BLaER1 treated with 17β-estradiol and CSF1 and Interleukin-3, amounts not matched to agents 10 nM and 100 nM (cell line): ENCODE results near the gene MTRF1L.

ENCODE experiments used
- H3K27ac ChIP-seq, 11 experiments: shearing (Covaris generic); formaldehyde crosslinking; 2 replicates each; pipeline ENCODE4 v1.8.1; 2022
- H3K27me3 ChIP-seq, 11 experiments: shearing (Covaris generic); formaldehyde crosslinking; 2 replicates each; pipeline ENCODE4 v1.8.1; 2022
- H3K36me3 ChIP-seq, 11 experiments: shearing (Covaris generic); formaldehyde crosslinking; 2 replicates each; pipeline ENCODE4 v1.8.1; 2022
- H3K4me1 ChIP-seq, 10 experiments: shearing (Covaris generic); formaldehyde crosslinking; 2 replicates each; pipeline ENCODE4 v1.8.1; 2022
- H3K4me2 ChIP-seq, 11 experiments: shearing (Covaris generic); formaldehyde crosslinking; 2 replicates each; pipeline ENCODE4 v1.8.1; 2022
- H3K4me3 ChIP-seq, 10 experiments: shearing (Covaris generic); formaldehyde crosslinking; 2 replicates each; pipeline ENCODE4 v1.8.1; 2022
- H3K9ac ChIP-seq, 11 experiments: shearing (Covaris generic); formaldehyde crosslinking; 2 replicates each; pipeline ENCODE4 v1.8.1; 2022
- H3K9me3 ChIP-seq, 11 experiments: shearing (Covaris generic); formaldehyde crosslinking; replicated peaks in 1 of 11; 2 replicates each; pipeline ENCODE4 v1.8.1; 2022
- H4K20me1 ChIP-seq, 11 experiments: shearing (Covaris generic); formaldehyde crosslinking; 2 replicates each; pipeline ENCODE4 v1.8.1; 2022
- Cebpa-rat ChIP-seq, 11 experiments: shearing (Covaris generic); IDR thresholded peaks; 2 replicates each; pipeline ENCODE4 v1.8.1; 2022

Gene MTRF1L

DNA sequence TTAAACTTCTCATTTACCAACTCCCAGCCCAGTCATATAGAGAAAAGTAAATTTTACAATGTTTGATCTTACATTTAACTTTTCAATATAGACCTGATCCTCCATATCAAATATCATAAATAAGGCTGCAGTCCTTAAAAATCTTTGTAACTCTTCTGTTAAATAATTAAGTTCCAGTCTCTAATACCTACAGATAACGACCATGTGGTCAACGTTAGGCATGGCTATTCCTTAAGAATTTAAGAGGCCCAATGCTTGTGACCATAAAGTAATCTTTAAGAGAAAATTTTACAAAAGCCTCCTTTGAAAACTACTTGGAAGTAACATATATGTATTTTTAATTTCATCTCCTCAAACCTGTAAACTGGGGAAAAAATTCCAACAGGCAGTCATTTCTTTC lies 21.3 kb downstream of the MTRF1L start:
- Histone ChIP-seq H3K4me1 (peaks cover 54 to 75% (median 66%) of the 10 kb centered on the region in 10 experiments), H3K9me3 (peaks cover 0 to 8% (median 0%) of the 10 kb centered on the region in 11 experiments; a peak in 3 of 22 replicates), H3K4me2 (peak overlapping the region; percentile 76 to 98 (median 84)), H3K4me3 (peak overlapping the region in 9 of 10 experiments; percentile 89 to 100 (median 99); a peak in 19 of 20 replicates), H3K27ac (peak overlapping the region in 9 of 11 experiments; percentile 86 to 97 (median 95); a peak in 14 of 22 replicates), H4K20me1 (peaks cover 16 to 82% (median 64%) of the 10 kb centered on the region in 11 experiments), H3K27me3 (no peaks in the 10 kb centered on the region), H3K36me3 (peaks cover 0 to 60% (median 39%) of the 10 kb centered on the region in 11 experiments; a peak in 19 of 22 replicates), H3K9ac (peak overlapping the region; percentile 74 to 96 (median 91); a peak in 21 of 22 replicates)
- no peak for TF ChIP-seq Cebpa-rat (IDR thresholded peaks at IDR 0.05)

DNA sequence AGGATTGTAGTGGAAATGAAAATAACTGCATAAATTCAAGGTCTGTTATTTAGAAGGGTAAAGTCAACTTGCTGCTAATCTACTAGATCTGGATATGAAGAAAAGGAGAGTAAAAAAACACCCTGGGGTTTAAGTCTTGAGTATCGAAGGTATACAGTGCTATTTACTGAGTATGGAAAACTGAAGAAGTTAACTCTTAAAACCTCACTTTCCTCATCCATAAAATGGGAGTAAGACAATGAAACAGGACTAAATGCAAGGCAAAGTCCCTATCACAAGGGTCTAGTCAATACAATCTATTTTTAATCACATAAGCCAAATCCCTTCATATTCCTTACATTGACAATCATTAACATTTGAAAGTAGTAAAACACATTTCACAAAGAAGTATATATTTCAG lies 21.9 kb downstream of the MTRF1L start:
- H3K4me2 ChIP-seq: peak overlapping the region; percentile 76 to 98 (median 84)
- H3K9ac ChIP-seq: peak overlapping the region; percentile 74 to 96 (median 91); a peak in 21 of 22 replicates
- H3K4me3 ChIP-seq: peak overlapping the region in 9 of 10 experiments; percentile 89 to 100 (median 99); a peak in 18 of 20 replicates
- no peak for TF ChIP-seq Cebpa-rat (IDR thresholded peaks at IDR 0.05)
- H3K9me3 ChIP-seq: peaks cover 0 to 8% (median 0%) of the 10 kb centered on the region in 11 experiments; a peak in 3 of 22 replicates
- peak overlapping the region in 8 of 11 experiments; percentile 3 to 97 (median 94); a peak in 9 of 22 replicates for H3K27ac ChIP-seq
- H4K20me1 ChIP-seq: peaks cover 16 to 82% (median 69%) of the 10 kb centered on the region in 11 experiments
- H3K4me1 ChIP-seq: peaks cover 55 to 77% (median 67%) of the 10 kb centered on the region in 10 experiments
- H3K27me3 ChIP-seq: no peaks in the 10 kb centered on the region
- peaks cover 0 to 60% (median 39%) of the 10 kb centered on the region in 11 experiments; a peak in 17 of 22 replicates for H3K36me3 ChIP-seq

DNA sequence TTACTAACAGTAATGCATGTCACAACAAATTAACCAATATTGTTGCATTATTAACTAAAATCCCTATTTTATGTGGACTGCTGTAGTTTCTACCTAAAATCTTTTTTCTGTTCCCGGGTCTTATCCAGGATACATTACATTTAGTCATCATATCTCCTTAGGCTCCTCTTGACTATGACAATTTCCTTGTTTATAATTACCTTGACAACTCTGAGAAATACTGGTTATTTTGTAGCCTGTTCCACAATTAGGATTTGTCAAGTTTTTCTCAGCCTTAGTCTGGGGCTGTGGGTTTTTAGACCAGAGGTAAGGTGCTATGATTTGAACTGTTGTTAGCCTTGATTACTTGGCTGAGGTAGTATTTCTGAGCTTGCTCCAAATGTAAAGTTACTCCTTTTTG lies 23.4 kb downstream of the MTRF1L start:
- no peak overlapping the region for H3K9ac ChIP-seq
- peak overlapping the region in 6 of 10 experiments; percentile 2 to 100 (median 98); a peak in 6 of 20 replicates for H3K4me3 ChIP-seq
- H3K4me2 ChIP-seq: peak overlapping the region in 10 of 11 experiments; percentile 60 to 96 (median 83); a peak in 20 of 22 replicates
- H3K27me3 ChIP-seq: no peaks in the 10 kb centered on the region
- peaks cover 0 to 17% (median 6%) of the 10 kb centered on the region in 11 experiments; a peak in 7 of 22 replicates for H3K9me3 ChIP-seq
- H3K4me1 ChIP-seq: peaks cover 53 to 77% (median 66%) of the 10 kb centered on the region in 10 experiments
- peaks cover 16 to 88% (median 85%) of the 10 kb centered on the region in 11 experiments for H4K20me1 ChIP-seq
- peaks cover 1 to 71% (median 54%) of the 10 kb centered on the region in 11 experiments; a peak in 21 of 22 replicates for H3K36me3 ChIP-seq
- H3K27ac ChIP-seq: peak overlapping the region in 1 of 11 experiments; percentile 1; a peak in 1 of 22 replicates
- no peak for TF ChIP-seq Cebpa-rat (IDR thresholded peaks at IDR 0.05)

DNA sequence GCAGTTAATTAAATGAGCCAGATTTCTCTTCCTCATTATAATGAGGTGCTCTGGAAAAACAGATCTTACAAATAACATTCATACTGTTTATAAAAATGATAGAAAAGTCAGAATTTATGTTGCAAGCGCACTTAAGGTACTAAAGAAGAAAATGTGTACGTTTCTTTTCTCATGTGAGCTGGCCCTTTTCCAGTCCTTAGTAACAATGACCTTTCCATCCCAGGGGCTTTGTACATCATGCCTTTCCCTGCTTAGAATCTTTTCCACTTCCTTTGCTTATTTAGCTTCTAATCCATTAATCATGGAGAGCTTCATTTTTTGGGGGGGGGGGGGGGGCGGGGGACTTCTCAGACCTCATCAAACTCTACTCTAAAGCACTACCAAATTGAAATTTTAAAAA lies 24.5 kb downstream of the MTRF1L start:
- Histone ChIP-seq H4K20me1 (peaks cover 16 to 98% (median 95%) of the 10 kb centered on the region in 11 experiments), H3K9me3 (peaks cover 0 to 26% (median 14%) of the 10 kb centered on the region in 11 experiments; a peak in 9 of 22 replicates), H3K27ac (peak overlapping the region in 3 of 11 experiments; percentile 1 to 21 (median 21); a peak in 2 of 22 replicates), H3K4me1 (peaks cover 53 to 78% (median 69%) of the 10 kb centered on the region in 10 experiments), H3K9ac (no peak overlapping the region), H3K4me3 (no peak overlapping the region; a peak in 1 of 20 replicates), H3K36me3 (peaks cover 11 to 82% (median 64%) of the 10 kb centered on the region in 11 experiments; a peak in 21 of 22 replicates), H3K27me3 (no peaks in the 10 kb centered on the region), H3K4me2 (peak overlapping the region; percentile 6 to 67 (median 34); a peak in 17 of 22 replicates)
- no peak for TF ChIP-seq Cebpa-rat (IDR thresholded peaks at IDR 0.05)

DNA sequence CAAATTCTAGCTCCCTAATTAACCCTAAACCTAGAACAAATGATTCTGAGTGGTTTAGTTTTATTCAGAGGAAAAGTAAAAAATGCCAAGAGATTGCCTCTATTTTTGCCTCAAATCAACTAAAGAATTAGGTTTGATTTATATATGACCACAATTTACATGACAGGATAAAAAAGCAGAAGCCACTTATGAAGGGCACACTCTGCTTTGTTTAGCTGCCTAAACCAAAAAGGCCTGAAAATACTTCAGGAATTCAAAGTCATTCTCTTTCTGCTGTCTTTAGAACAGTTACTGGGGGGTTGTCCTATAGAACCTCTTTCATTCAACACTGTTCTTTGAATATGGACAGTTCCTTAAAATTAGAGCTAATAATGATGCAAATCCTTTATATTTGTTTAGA lies 25.0 kb downstream of the MTRF1L start:
- Histone ChIP-seq H3K27ac (peak overlapping the region in 4 of 11 experiments; percentile 1 to 21 (median 16); a peak in 2 of 22 replicates), H3K9ac (no peak overlapping the region), H3K4me2 (peak overlapping the region; percentile 6 to 67 (median 38); a peak in 17 of 22 replicates), H3K9me3 (peaks cover 0 to 31% (median 17%) of the 10 kb centered on the region in 11 experiments; a peak in 9 of 22 replicates), H4K20me1 (peaks cover 13 to 99% (median 97%) of the 10 kb centered on the region in 11 experiments), H3K27me3 (no peaks in the 10 kb centered on the region), H3K36me3 (peaks cover 16 to 87% (median 70%) of the 10 kb centered on the region in 11 experiments; a peak in 21 of 22 replicates), H3K4me1 (peaks cover 53 to 78% (median 69%) of the 10 kb centered on the region in 10 experiments), H3K4me3 (no peak overlapping the region)
- TF ChIP-seq Cebpa-rat (IDR thresholded peaks at IDR 0.05): no peak

DNA sequence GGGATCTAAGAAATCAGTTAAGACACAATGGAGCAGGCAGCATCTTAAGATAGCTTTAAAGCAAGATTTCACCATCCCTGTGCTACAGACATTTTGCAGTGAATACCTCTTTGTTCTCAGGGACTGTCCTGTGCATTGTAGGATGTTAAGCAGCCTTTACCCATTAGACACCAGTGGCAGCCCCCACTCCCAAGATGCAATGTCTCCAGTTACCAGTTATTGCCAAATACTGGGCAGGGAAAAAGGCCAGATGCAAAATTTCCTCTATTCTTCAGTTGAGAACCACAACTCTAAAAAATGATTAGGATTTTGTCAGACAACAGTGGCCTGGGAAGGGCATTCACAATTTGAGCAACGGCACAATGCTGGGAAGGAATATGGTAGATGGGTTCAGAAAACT lies 25.8 kb downstream of the MTRF1L start:
- no peak overlapping the region for H3K9ac ChIP-seq
- no peaks in the 10 kb centered on the region for H3K27me3 ChIP-seq
- peaks cover 53 to 78% (median 69%) of the 10 kb centered on the region in 10 experiments for H3K4me1 ChIP-seq
- peaks cover 0 to 39% (median 19%) of the 10 kb centered on the region in 11 experiments; a peak in 9 of 22 replicates for H3K9me3 ChIP-seq
- peaks cover 5 to 99% (median 95%) of the 10 kb centered on the region in 11 experiments; a peak in 20 of 22 replicates for H4K20me1 ChIP-seq
- no peak; a peak in 1 of 22 replicates for TF ChIP-seq Cebpa-rat (IDR thresholded peaks at IDR 0.05)
- H3K4me3 ChIP-seq: peak overlapping the region in 1 of 10 experiments; percentile 25; a peak in 1 of 20 replicates
- H3K36me3 ChIP-seq: peaks cover 24 to 95% (median 78%) of the 10 kb centered on the region in 11 experiments; a peak in 21 of 22 replicates
- peak overlapping the region; percentile 6 to 67 (median 43); a peak in 21 of 22 replicates for H3K4me2 ChIP-seq
- H3K27ac ChIP-seq: no peak overlapping the region

DNA sequence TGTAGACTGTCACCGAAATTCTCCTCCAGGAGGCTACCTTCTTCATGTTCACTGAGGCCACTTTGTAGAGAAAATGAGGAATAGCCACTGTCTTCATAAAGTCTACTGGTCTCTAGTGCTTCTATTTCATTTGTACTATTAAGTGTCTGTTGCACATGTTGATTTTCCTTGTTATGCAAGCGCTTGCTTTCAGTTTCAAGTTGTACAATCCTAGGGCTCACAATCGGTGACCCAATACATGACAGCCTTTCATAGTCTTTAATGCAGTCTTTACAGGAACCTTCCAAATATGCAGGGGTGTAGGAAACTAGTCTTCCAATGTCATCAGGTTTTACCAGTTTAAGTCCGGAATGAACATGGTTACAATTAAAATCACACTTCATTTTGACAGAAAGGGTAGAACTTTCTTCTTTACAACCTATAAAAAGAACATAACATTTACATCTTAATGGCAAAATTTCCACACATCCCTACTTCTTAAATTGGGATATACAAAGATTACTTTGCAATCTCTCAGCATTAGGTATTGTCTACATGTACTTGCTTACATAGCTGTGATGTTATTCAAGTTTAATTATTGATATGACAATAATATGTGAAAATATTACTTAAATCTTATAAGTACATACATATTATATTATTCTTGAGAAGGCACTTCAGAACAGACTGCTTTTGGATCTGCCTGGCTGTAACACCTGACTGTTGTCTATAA lies 27.1 kb downstream of the MTRF1L start:
- TF ChIP-seq Cebpa-rat (IDR thresholded peaks at IDR 0.05): 0 out of 22 replicates have a peak, but pooled peaks of 1 of the 11 experiments have one; percentile 34
- H3K9ac ChIP-seq: peak overlapping the region in 1 of 11 experiments; percentile 14; a peak in 2 of 22 replicates
- H3K9me3 ChIP-seq: peaks cover 0 to 44% (median 24%) of the 10 kb centered on the region in 11 experiments; a peak in 12 of 22 replicates
- peak overlapping the region in 9 of 11 experiments; percentile 15 to 51 (median 36); a peak in 9 of 22 replicates for H3K27ac ChIP-seq
- peak overlapping the region in 2 of 10 experiments; percentile 15 to 16; a peak in 1 of 20 replicates for H3K4me3 ChIP-seq
- H3K4me1 ChIP-seq: peaks cover 44 to 66% (median 57%) of the 10 kb centered on the region in 10 experiments
- H3K4me2 ChIP-seq: peak overlapping the region; percentile 13 to 67 (median 34); a peak in 20 of 22 replicates
- H4K20me1 ChIP-seq: peaks cover 0 to 90% (median 81%) of the 10 kb centered on the region in 11 experiments; a peak in 18 of 22 replicates
- peaks cover 38 to 99% (median 90%) of the 10 kb centered on the region in 11 experiments for H3K36me3 ChIP-seq
- H3K27me3 ChIP-seq: no peaks in the 10 kb centered on the region

DNA sequence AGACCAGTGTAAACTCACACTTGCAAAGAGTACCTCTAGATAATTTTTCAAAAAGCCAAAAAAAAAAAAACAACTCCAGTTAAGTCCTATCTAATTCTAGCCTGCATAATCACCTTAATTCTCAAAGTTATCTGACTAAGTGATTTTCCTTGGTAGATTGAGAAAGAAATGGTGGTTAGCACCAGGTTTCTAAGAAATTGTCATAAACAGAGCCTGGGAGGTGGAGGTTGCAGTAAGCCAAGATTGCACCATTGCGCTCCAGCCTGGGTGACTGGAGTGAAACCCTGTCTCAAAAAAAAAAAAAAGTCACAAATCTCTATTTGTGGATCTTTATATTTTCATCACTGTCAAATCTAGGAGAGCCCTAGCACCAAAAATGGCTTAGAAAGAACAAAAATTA lies 28.6 kb downstream of the MTRF1L start:
- Histone ChIP-seq H4K20me1 (peaks cover 0 to 75% (median 67%) of the 10 kb centered on the region in 11 experiments; a peak in 18 of 22 replicates), H3K27me3 (no peaks in the 10 kb centered on the region), H3K27ac (no peak overlapping the region), H3K4me3 (no peak overlapping the region; a peak in 2 of 20 replicates), H3K4me1 (peaks cover 31 to 52% (median 43%) of the 10 kb centered on the region in 10 experiments), H3K4me2 (peak overlapping the region in 6 of 11 experiments; percentile 0 to 67 (median 30); a peak in 6 of 22 replicates), H3K9me3 (peaks cover 0 to 56% (median 35%) of the 10 kb centered on the region in 11 experiments; a peak in 18 of 22 replicates), H3K36me3 (peaks cover 50 to 99% (median 96%) of the 10 kb centered on the region in 11 experiments), H3K9ac (no peak overlapping the region)
- no peak for TF ChIP-seq Cebpa-rat (IDR thresholded peaks at IDR 0.05)
